Stimulated activated CD4-positive, alpha-beta T cell treated with anti-CD3 and anti-CD28 coated beads, TNF-alpha, amount 100 ng/mL, for 1 hour (primary cell): ENCODE results near the gene MAGI1.
"Not testable (repeated sequence)": the region's sequence is repeated elsewhere in the genome, so short reads cannot be mapped to it uniquely, and the experiment has no call there.

Source experiments
- DNase-seq, 3 donors: peaks; one replicate each; pipeline ENCODE4 v3.0.0-alpha.2; 2020; ENCODE audit warnings: low read depth in 3 of 3, low spot score in 1 of 3

MAGI1 gene

DNA sequence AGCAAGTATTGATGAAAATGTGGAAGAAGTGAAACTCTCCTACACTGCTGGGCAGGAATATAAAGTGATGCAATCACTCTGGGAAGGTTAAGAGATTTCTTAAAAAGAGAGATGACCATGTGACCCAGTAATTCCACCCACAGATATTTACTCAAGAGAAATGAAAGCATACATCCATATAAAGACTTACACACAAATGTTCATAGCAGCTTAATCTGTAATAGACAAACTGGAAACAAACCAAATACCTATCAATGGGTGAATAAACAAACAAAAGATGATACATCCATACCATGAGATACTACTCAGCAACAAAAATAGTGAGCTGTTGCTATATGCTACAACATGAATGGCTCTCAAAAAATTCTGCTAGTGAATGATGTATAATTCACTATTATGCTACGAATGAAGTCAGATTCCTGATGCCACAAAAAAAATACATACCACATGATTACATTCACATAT, 463.3 kb downstream of the MAGI1 start:
- DNase-seq: no peak

DNA sequence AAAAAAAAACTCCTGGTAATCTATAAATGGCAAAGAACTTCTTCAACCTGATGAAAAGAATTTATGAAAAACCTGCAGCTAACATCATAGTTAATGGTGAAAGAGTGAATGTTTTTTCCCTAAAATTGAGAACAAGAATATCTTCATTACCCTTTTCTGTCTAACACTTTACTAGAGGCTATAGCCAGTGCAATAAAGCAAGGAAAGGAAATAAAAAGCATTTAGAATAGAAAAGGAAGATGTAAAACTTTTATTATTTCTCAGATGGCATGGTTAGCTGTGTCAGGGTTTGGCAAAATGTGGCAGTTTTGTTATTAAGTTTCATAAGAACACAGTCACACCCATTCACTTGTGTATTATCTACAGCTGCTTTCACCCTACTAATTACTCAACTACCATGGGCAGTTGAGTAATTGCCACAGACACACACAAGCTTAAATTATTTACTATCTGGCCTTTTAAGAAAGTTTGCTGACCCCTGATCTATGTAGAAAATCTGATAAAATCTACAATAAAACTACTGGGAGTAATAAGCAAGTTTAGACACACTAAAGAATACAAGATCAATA, 465.1 kb downstream of the MAGI1 start:
- DNase-seq: no peak

DNA sequence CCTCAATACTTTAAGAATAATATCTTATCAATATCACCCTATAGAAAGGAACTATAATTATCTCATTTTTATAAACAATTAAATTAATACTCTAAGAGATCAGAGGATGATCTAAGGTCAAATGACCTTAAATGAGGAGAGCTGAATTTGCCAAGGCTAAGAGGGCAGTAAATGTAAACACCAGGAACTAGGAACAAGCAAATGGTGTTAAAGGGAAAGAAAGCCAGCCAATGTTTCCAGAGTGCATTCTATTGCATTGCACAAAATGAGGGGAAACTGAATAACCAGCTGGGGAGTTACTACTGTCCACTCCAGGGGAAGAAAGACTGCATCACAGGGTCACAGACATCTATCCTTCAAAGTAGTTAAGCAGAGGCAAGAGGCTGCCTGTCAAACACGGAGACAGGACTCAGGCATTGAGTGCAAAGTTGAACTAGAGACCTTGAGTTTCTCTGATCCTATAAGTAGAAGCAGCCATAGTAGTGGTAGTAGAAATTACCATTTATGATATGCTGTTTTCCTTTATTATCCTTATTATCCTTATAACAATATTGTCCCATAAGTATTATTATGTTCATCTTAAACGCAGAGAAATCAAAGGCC, 466.4 kb downstream of the MAGI1 start:
- DNase-seq: no peak

DNA sequence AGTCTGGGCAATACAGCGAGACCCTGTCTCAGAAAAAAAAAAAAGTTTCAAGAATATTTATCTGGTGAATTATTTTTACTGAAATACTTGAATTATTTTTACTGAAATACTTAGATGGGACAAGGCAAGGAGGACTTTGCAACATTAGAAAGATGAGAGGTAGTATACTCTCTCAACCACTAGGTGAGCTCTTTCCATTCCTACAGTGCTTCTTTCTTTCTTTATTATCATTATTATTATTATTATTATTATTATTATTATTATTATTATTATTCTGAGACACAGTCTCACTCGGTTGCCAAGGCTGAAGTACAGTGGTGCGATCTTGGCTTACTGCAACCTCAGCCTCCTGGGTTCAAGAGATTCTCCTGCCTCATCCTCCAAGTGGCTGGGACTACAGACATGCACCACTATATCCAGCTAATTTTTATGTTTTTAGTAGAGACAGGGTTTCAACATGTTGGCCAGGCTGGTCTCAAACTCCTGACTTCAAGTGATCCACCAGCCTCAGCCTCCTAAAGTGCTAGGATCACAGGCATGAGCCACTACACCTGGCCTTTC, 468.8 kb downstream of the MAGI1 start:
- DNase-seq: no peak

- no peak for DNase-seq
These were observed 469.6 kb downstream of the MAGI1 start for GRCh38 chr3:65569129-65569528.

GRCh38 chr3:65568497-65568896, 470.2 kb downstream of the MAGI1 start:
- DNase-seq: no peak

DNA sequence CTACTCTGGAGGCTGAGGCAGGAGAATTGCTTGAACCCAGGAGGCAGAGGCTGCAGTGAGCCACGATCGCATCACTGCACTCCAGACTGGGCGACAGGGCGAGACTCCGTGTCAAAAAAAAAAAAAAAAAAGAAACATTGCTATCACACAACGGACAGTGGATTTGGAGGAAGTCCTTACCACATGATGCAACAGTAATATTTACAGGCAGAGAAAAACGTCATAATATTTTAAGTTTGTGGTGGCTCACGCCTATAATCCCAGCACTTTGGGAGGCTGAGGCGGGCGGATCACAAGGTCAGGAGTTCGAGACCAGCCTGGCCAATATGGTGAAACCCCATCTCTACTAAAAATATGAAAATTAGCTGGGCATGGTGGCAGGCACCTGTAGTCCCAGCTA, 473.0 kb downstream of the MAGI1 start:
- not testable (repeated sequence) for DNase-seq

GRCh38 chr3:65564483-65564882, 474.2 kb downstream of the MAGI1 start:
- DNase-seq: no peak

DNA sequence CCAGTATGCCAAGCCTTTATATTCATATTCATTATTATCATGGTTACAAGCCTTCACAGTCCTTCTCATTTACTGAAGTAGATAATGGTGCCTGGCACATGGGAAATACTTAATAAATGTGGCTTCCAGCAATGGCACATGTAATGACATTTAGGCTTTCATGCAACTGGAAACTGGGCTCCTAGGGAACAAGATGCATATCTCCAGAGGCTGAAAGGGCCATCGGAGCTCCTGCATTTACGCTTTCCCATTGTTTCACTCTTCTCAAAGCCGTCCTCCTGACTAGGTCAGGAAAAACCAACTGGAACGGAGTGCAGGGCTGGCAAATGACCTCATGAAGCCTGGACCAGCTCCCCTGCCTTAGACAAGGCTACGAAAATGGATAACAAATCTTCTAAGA, 474.9 kb downstream of the MAGI1 start:
- DNase-seq: no peak

DNA sequence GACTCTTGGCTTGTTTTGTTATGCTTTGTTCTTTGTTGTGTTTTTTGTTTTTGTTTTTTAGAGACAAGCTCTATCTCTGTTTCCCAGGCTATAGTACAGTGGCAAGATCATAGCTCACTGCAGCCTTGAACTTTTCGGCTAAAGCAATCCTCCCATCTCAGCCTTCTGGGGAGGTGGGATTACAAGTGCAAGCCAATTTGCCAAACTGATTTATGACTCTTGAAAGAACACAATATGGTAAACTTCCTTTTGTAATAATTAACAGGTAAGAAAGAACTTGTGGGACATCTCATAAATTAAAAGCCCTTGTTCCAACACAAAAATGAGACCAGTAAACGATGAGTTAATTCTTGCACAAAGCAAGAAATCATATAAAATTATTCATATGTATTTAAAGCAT, 476.3 kb downstream of the MAGI1 start:
- no peak for DNase-seq

GRCh38 chr3:65561617-65562016, 477.1 kb downstream of the MAGI1 start:
- DNase-seq: no peak

DNA sequence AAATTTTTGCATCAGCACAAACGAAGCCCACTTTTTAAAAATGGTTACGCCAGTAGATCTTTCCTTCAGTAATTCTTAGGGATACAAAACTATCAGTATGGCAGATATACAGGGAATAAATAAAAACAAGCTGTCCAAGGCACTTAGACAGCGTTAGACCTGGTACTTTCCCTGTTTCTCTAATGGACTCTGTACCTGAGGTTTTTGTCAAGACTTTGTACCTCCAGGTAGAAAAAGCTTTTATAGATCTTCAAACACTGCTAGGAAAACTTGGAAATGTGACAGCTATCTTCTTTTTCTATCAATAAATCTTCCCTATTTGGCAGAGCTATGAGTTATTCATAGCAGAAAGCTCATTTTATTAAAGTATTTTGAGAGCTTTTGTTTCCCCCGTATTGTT, 477.8 kb downstream of the MAGI1 start:
- DNase-seq: no peak

DNA sequence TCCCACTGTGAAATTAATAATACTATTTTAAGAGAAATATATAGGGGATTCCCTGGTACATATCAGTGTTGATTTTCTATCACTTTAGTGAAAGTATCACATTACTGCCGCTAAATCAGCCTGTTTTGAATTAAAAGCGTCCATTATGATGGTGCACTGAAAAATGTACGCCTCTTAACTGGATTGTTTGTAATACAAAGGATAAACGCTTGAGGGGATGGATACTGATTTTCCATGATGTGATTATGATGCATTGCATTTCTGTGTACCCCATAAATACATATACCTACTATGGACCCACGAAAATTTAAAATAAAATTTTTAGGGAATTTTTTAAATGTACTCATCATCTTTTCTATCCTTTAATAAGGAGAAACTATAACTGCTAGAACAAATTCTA, 478.6 kb downstream of the MAGI1 start:
- DNase-seq: no peak

DNA sequence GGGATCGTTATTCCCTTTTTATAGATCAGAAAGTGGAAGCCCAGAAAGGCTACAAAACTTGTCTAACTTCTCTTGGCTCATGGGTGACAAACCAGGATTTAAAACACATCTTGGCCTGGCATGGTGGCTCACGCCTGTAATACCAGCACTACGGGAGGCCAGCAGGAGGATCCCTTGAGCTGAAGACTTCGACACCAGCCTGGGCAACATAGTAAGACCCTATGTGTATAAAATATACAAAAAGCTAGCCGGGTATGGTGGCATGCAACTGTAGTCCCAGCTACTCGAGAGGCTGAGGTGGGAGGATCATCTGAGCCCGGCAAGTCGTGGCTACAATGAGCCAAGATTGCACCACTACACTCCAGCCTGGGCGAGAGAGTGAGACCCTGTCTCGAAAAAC, 479.1 kb downstream of the MAGI1 start:
- no peak for DNase-seq

DNA sequence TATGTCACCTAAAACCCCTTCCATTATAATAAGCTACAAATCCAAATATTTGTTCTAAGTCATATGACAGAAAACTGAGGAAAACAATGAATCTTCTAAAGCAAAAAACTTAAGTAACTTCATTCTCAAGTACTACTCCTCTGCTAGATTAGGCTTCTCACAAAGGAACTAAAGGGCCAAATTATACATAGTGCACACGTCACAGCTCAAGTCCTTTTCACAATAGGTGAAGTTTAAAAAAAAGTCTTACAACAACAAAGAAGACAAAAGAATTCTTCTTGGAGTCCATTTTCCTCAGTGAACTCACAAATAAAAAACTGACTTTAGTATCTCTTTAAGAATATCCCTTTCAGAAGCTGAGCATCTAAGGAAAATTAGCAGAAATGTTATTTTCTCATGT, 479.9 kb downstream of the MAGI1 start:
- no peak for DNase-seq

DNA sequence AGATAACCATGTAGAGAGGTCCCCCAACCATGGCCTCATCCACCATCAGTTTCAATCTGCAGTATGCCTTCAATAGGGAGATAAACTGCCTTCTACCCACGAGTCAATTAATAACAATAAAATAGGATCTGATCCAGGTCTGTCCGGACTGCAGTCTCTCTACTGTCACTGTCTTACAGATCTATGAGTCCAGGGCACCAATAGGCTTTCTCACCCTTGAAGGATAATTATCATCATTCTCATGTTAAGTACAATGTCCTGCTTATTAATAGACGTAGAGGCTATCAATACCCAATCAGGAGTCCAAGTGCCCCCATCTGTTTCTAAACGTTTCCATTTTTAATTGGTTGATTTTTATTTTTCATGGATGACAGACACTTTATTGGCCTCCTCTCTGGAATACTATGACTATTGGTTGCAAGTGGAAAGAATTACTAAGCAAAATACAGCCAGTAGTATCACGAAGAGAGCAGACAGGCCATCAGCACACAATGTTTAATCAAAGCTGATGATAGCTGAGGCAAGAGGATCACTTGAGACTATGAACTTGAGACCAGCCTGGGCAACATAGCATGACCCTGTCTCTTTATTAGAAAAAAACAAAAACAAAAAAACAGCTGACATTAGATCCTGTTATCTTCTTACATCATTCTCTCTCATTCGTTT, 480.7 kb downstream of the MAGI1 start:
- no peak for DNase-seq

DNA sequence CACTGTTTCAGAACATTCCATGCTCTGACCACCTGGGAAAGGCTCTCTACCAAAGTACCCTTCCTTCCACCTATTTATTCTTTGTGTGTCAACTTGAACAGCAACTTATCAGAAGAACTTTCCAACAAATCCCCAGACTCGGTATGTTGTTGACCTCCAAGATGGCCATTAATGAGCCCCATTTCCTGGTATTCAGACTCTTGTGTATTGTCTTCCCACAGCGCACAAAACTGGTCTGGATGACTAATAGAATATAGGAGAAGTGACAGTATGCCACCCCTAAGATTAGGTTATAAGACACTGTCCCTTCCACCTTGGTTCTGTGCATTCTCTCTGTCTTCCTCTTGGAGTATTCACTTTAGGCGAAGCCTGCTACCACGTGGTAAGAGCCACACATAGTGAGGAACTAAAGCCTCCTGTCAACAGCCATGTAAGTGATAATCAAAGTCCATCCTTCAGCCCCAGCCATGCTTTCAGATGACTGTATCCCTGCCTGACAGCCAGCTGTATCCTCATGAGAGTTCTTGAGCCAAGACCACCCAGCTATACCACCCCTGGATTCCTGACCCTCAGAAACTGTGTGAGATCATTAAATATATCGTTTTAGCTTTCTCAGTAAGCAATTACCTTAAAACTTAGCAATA, 481.7 kb downstream of the MAGI1 start:
- no peak for DNase-seq

GRCh38 chr3:65552434-65552833, 486.3 kb downstream of the MAGI1 start:
- DNase-seq: no peak

DNA sequence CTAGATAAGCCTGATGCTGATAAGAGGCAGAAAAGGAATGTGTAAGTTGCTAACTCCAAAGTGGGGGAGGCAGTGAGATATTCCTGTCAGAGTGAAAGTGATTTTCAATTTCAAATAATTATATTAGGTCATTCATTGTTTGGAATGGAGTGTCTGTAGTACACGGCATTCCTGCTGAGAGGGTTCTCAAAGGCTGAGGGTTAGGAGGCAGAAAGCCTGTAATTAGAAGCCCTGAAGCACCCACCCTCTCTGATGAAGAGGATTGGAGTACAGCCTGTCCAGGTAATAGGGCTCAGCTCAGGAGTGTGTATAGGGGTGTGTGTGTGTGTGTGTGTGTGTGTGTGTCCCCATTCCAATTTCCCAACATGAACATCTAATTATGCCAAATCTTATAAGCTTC, 486.8 kb downstream of the MAGI1 start:
- DNase-seq: no peak

DNA sequence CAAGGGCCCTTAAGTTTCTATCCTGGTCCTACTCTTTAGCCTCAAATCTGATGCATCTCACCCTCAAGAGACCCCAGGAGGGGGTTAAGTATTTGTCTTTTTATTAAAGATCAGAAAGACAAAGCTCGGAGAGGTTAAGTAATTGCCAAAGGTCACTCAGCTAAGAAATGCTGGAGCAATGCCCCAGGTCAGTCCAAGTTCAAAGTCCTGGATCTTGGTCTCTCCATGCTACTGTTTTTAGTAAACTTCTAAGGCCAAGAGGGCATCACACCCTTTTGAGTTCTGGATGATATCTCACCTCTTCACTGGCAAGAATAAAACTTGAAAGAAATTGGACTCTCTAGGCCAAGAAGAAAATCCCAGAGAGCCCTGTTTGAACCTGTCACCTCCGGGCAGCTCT, 488.6 kb downstream of the MAGI1 start:
- no peak for DNase-seq

GRCh38 chr3:65549626-65549959, 489.1 kb downstream of the MAGI1 start:
- no peak for DNase-seq
